Measurements from ENCODE around the gene AOC2.
A peak's percentile ranks its signal among the peaks of the same experiment; 100 is the strongest.
"Not testable (repeated sequence)": the region's sequence is repeated elsewhere in the genome, so short reads cannot be mapped to it uniquely, and the experiment has no call there.

AOC2 gene

GRCh38 chr17:42832213-42832933 lies 12.0 kb upstream of the AOC2 start:
- no peak for DNase-seq

GRCh38 chr17:42832934-42833766 lies 11.2 kb upstream of the AOC2 start, which contains the start of gene PSME3:
PSME3 (plus strand) TSS chr17:42833397; CDS start chr17:42833632, 235 bp downstream.
- peak; percentile 95 to 96 (median 96) for DNase-seq

GRCh38 chr17:42833767-42834422 lies 10.5 kb upstream of the AOC2 start:
- peak in 2 of 3 donors; percentile 19 to 39 for DNase-seq

DNA sequence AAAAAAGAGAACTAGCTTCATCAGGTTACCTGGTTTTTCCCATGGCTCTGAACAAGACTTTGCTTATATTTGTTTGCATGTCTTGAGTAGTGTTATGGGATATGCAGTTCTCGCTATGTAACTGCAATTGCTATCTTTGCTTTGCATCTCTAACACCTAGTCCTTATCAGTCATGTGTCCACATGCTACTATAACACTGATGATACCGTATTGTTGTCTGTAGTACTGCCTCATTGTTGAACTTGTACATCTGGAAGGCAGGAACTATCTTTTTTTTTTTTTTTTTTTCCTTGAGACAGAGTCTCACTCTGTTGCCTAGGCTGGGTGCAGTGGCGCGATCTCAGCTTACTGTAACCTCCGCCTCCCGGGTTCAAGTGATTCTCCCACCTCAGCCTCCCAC lies 8.6 kb upstream of the AOC2 start:
- DNase-seq, result no peak

- DNase-seq, result no peak
These were observed 2.2 kb upstream of the AOC2 start for GRCh38 chr17:42841975-42842685.

GRCh38 chr17:42843358-42843934 lies 934 bp upstream of the AOC2 start:
- peak; percentile 72 to 81 (median 75) for DNase-seq

- DNase-seq, result no peak
These were observed 578 bp downstream of the AOC2 start for GRCh38 chr17:42844761-42845555.

- no peak for DNase-seq
These were observed 1.2 kb downstream of the AOC2 start for GRCh38 chr17:42845556-42845917.

DNA sequence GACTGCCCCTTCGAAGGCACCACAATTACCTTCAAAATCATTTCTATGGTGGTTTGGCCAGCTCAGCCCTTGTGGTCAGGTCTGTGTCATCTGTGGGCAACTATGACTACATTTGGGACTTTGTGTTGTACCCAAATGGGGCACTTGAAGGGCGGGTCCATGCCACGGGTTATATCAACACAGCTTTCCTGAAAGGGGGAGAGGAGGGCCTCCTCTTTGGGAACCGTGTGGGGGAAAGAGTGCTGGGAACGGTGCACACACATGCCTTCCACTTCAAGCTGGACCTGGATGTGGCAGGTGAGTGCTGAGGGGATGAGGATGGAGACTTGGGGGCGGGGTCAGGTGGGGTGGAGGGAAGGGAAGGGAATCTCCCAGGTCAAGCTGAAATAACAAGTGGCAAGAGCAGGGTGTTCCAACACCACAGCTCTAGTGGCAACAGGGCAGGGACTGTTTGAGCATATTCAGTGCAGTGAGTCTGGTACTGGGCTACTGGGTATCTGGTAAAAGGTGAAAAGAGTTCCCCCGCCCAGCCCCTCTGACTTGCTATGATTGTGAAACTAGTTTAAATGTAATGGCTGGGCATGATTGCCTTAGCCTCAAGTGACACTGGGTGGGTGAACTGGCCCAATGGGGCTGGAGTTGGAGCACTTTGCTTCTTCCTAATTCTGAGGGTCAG lies 1.7 kb downstream of the AOC2 start:
- DNase-seq, result peak; percentile 60 to 79 (median 74)

GRCh38 chr17:42846594-42847280 lies 2.4 kb downstream of the AOC2 start:
- peak; percentile 70 to 85 (median 77) for DNase-seq

- DNase-seq, result no peak
These were observed 3.7 kb downstream of the AOC2 start for GRCh38 chr17:42848093-42848492.

DNA sequence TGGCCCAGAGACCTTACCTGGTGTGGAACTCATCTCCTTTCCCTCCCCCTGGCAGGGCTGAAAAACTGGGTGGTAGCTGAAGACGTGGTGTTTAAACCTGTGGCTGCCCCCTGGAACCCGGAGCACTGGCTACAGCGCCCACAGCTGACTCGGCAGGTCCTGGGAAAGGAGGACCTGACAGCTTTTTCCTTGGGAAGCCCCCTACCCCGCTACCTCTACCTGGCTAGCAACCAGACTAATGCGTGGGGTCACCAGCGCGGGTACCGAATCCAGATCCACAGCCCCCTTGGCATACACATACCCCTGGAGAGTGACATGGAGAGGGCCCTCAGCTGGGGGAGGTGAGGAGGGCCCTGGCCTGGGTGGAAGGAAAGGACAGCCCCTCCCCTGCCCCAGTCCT lies 4.7 kb downstream of the AOC2 start:
- DNase-seq, result no peak

DNA sequence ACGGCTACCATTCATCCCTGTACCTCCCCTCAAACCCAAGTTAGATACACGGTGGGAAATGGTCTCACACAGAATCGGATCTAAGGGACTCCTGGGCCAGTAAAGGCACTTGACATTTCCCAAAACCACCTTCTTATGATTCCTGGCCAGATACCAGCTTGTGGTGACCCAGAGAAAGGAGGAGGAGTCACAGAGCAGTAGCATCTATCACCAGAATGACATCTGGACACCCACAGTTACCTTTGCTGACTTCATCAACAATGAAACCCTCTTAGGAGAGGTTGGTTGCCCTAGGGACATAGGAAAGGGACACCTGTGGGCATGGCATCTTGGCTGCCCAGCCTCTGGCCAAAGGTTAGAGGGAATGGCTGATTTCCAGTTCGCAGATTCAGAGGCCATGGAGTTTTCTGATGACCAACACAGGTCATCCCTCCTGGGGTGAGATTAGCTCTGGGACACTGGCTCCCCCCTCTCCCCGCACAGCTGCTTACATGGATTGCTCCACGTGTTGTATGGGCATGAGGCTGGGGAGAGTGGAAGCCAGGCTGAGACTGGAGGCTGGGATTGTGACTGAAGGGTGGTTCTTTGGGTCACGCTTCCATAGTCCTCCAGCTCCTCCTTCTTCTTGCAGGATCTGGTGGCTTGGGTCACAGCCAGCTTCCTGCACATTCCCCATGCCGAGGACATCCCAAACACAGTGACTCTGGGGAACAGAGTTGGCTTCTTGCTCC lies 5.2 kb downstream of the AOC2 start:
- DNase-seq, result no peak

DNA sequence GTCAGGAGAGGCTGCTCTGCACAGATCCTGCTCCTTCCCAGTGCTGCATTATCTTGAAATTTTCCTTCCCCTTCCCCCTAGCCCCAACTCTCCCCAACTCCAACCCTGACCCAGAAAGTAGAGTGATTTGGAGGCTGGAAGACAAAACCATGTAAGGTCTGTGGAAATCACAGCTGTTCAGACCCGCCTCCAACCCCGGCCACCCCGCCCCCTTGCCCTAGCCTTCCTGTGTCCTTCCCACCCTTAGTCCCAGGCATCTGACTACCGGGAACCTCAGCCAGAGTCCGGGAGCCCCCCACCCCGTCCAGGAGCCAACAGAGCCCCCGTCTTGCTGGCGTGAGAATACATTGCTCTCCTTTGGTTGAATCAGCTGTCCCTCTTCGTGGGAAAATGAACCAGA lies 6.6 kb downstream of the AOC2 start, which contains the start of gene AOC3:
TSS of gene AOC3 (plus strand) at position 246 of the 400 bp plus-strand sequence. CDS start at position 391, 145 bp downstream.
- DNase-seq, result no peak

DNA sequence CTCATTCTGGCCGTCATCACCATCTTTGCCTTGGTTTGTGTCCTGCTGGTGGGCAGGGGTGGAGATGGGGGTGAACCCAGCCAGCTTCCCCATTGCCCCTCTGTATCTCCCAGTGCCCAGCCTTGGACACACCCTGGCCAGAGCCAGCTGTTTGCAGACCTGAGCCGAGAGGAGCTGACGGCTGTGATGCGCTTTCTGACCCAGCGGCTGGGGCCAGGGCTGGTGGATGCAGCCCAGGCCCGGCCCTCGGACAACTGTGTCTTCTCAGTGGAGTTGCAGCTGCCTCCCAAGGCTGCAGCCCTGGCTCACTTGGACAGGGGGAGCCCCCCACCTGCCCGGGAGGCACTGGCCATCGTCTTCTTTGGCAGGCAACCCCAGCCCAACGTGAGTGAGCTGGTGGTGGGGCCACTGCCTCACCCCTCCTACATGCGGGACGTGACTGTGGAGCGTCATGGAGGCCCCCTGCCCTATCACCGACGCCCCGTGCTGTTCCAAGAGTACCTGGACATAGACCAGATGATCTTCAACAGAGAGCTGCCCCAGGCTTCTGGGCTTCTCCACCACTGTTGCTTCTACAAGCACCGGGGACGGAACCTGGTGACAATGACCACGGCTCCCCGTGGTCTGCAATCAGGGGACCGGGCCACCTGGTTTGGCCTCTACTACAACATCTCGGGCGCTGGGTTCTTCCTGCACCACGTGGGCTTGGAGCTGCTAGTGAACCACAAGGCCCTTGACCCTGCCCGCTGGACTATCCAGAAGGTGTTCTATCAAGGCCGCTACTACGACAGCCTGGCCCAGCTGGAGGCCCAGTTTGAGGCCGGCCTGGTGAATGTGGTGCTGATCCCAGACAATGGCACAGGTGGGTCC lies 7.2 kb downstream of the AOC2 start:
- not testable (repeated sequence) for DNase-seq

DNA sequence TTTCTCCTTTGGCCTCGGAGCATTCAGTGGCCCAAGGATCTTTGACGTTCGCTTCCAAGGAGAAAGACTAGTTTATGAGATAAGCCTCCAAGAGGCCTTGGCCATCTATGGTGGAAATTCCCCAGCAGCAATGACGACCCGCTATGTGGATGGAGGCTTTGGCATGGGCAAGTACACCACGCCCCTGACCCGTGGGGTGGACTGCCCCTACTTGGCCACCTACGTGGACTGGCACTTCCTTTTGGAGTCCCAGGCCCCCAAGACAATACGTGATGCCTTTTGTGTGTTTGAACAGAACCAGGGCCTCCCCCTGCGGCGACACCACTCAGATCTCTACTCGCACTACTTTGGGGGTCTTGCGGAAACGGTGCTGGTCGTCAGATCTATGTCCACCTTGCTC lies 8.0 kb downstream of the AOC2 start:
- no peak for DNase-seq

DNA sequence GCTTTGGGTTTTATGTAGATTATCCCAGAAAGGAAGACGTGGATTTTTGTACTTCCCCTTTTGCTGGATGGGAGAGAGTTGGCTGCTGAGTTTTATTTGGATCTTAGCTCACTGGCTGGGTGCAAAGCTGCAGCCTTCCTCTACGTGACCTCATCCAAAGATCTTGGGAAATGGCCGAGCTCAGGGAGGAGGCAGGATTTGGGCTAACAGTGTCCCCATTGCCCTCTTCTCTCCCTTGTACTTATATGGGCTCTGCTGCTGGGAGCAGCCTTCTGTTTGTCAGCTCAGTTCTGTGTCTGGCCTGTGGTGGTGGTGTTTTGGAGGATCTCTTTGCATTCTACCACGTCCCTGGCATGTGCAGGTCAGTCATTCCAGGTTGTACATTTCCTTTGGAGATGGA lies 8.6 kb downstream of the AOC2 start:
- DNase-seq, result peak; percentile 43 to 66 (median 61)

DNA sequence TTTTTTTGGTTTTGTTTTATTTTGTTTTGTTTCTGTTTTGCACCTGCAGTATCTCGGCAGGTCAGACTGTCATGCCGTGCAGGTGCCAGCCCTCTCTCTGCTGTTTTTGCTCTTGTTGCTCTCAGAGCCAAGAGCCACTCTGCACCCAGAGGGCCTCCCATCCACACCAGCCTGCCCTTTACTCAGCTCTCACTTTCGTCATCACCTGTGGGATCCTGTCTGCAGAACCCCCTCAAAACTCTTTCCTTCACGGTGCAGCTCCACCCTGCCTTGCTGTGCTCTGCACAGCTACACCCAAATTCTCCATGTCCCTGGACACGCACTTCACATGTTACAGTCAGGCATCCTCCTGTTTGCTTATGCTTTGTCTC lies 9.2 kb downstream of the AOC2 start:
- no peak for DNase-seq

All from suppressor macrophage treated with lipopolysaccharide for 1 hour (primary cell).